BJ (cell line): ENCODE measurements around the gene PRTG. TPM values are rescaled to one million over a fixed set of nuclear protein-coding genes. Genes with fewer than 3 reads are reported as not detected.

Experiments used
- CTCF ChIA-PET: fragments of 350-600 bp; formaldehyde crosslinking; extraction: SDS; loops from one replicate; lab custom pipeline; 2021; ENCODE audit warnings: antibody characterized with exemption, inconsistent platforms; lab: Yijun Ruan, JAX
- POLR2A ChIA-PET: fragments of 300-600 bp; sonication (Branson Sonifier 250); formaldehyde crosslinking; extraction: SDS; loops from one replicate; lab custom pipeline; 2021; ENCODE audit warnings: antibody characterized with exemption; lab: Charles Lee
- DNase-seq: peaks from one replicate; pipeline ENCODE4 v3.0.0-alpha.2; 2011; ENCODE audit warnings: low read depth
- H3K27me3 ChIP-seq: 2 replicates; pipeline ENCODE4 v1.6.0; 2011; ENCODE audit warnings: low read length; ENCODE audit not compliant: control insufficient read depth, insufficient read depth
- H3K36me3 ChIP-seq: 2 replicates; pipeline ENCODE4 v1.5.1; 2011; ENCODE audit warnings: low read length; ENCODE audit not compliant: control insufficient read depth, insufficient read depth
- H3K4me3 ChIP-seq: 2 replicates; pipeline ENCODE4 v1.5.1; 2011; ENCODE audit warnings: low read depth, mild to moderate bottlenecking, control low read depth, low read length
- CTCF ChIP-seq: IDR thresholded peaks from 2 replicates; pipeline ENCODE4 v1.5.1; 2011; ENCODE audit warnings: low read depth, mild to moderate bottlenecking, control low read depth, inconsistent platforms, low read length, moderate library complexity; ENCODE audit not compliant: insufficient read depth
- polyA plus RNA-seq: library from polyadenylated mRNA; depleted of rRNA; stranded (reverse); fragments of >200 nt; gene quantifications from 2 replicates; pipeline ENCODE4 v1.2.3, GENCODE V29; 2011

PRTG gene
- polyA plus RNA-seq, 1 experiment = 0.94 TPM

GRCh38 chr15:55630858-55631257 lies 112.1 kb downstream of the PRTG start:
- CTCF ChIA-PET = interaction anchor here (1.3 to 1.7 kb wide), 2 partner anchors 11 to 105 kb away, joined by 3 to 4 read pairs; no protein-coding TSS in a partner anchor
- H3K36me3 ChIP-seq = no peaks in the 10 kb centered on the region

GRCh38 chr15:55628369-55628730 lies 114.6 kb downstream of the PRTG start:
- Histone ChIP-seq H3K36me3 (no peaks in the 10 kb centered on the region), H3K27me3 (no peaks in the 10 kb centered on the region), H3K4me3 (no peak overlapping the region)
- POLR2A ChIA-PET = interaction anchor here (0.5 to 0.6 kb wide), 2 partner anchors 13 to 43 kb away, joined by 3 read pairs; no protein-coding TSS in a partner anchor
- TF ChIP-seq CTCF = no peak
- CTCF ChIA-PET = interaction anchor here (0.6 to 1.2 kb wide), 6 partner anchors 18 to 617 kb away, joined by 3 to 4 read pairs (median 3); no protein-coding TSS in a partner anchor
- DNase-seq = no peak

More at GRCh38 chr15:55630858-55631257, 112.1 kb downstream of the PRTG start:
- Histone ChIP-seq H3K4me3 (no peak overlapping the region), H3K27me3 (no peaks in the 10 kb centered on the region)
- DNase-seq = no peak
- no peak for TF ChIP-seq CTCF
- POLR2A ChIA-PET = no interaction called here

DNA sequence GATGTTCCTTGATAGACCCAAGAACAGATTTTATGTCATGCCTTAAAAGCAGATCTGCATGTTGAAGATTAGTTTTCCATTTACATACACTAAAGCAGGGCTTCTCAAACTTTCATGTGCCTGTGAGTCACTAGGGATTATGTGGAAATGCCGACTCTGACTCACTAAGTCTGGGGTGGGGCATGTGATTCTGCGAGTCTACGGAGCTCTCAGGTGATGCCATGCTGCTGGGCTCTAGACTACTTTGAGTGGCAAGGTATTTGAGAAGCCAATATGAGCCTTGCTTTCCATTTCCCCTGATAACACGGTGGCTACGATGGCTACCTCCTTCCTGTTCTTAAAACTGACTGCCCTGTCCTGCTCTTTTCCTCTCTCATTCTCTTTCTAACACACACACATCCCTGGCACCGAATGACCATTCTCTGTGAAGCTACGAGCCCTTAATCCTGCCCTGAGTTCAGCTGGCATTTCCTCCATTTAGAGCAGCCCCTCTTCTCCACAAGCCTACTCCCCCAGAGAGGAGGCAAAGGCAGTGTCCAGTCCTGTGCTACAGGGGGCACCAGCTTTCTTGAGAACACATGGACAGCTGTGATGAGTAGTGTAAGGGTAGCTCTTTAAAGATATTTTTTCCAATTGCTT lies 115.1 kb downstream of the PRTG start:
- DNase-seq = peak; percentile 75
- CTCF ChIA-PET = interaction anchor here (0.6 to 1.2 kb wide), 6 partner anchors 18 to 142 kb away, joined by 3 to 4 read pairs (median 3); no protein-coding TSS in a partner anchor
- Histone ChIP-seq H3K4me3 (no peak overlapping the region), H3K36me3 (no peaks in the 10 kb centered on the region), H3K27me3 (no peaks in the 10 kb centered on the region)
- no peak for TF ChIP-seq CTCF
- POLR2A ChIA-PET = interaction anchor here (0.6 kb wide), 1 partner anchor 14 kb away, joined by 3 read pairs; no protein-coding TSS in a partner anchor

DNA sequence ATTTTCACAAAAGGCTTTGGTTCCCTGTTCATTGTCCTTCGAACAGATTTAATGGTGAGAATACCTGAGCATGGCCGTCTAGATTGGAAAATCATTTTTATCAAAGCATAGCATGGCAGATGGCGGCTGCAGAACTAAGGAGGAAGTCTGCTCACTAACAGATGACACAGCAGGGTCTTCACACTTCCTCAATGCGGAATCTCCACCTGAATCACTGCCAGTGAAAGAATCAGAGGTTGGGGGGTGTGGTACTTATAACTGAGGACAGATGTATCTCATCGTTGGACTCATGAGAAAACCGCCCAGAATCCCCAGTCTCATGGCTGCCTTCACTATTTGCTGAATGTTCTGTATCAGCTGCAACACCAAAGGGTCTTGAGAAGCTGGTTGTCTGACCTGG lies 123.2 kb downstream of the PRTG start:
- DNase-seq = no peak
- no peak for TF ChIP-seq CTCF
- no peaks in the 10 kb centered on the region for H3K36me3 ChIP-seq
- CTCF ChIA-PET = interaction anchor here (1.4 kb wide), 1 partner anchor 93 kb away, joined by 3 read pairs; no protein-coding TSS in a partner anchor
- no peak overlapping the region for H3K4me3 ChIP-seq
- POLR2A ChIA-PET = no interaction called here
- no peaks in the 10 kb centered on the region for H3K27me3 ChIP-seq

GRCh38 chr15:55618387-55618786 lies 124.6 kb downstream of the PRTG start:
- ChIA-PET POLR2A (no interaction called here), CTCF (no interaction called here)
- Histone ChIP-seq H3K27me3 (no peaks in the 10 kb centered on the region), H3K36me3 (no peaks in the 10 kb centered on the region), H3K4me3 (no peak overlapping the region)
- no peak for TF ChIP-seq CTCF
- no peak for DNase-seq
